WTC11 (cell line): ENCODE results near the gene ACAT2.

Source experiments
- CTCF ChIP-seq: fragments of 200-600 bp; IDR thresholded peaks from 2 replicates; pipeline ENCODE4 v1.8.0; 2022; ENCODE audit warnings: antibody characterized with exemption
- KAT7 ChIP-seq: sonication (generic); formaldehyde crosslinking; IDR thresholded peaks from 2 replicates; pipeline ENCODE4 v1.8.1; 2023; ENCODE audit warnings: missing genetic modification reagents, mild to moderate bottlenecking, borderline replicate concordance
- TCF7 ChIP-seq: sonication (generic); formaldehyde crosslinking; IDR thresholded peaks from 2 replicates; pipeline ENCODE4 v1.8.0; 2022; ENCODE audit warnings: mild to moderate bottlenecking, low read depth, missing genetic modification reagents, moderate library complexity

- TF ChIP-seq CTCF (no peak), KAT7 (CRISPR knock-in tag) (no peak), TCF7 (no peak)
Observed at GRCh38 chr6:159729598-159730331, 32.1 kb upstream of the ACAT2 start.
